Astrocyte (in vitro differentiated cells and primary cell): ENCODE results near the gene ZFYVE1. TPM values are rescaled to one million over a fixed set of nuclear protein-coding genes. Genes with fewer than 3 reads are reported as not detected.
"Not testable (repeated sequence)": the region's sequence is repeated elsewhere in the genome, so short reads cannot be mapped to it uniquely, and the experiment has no call there.

Source experiments
- DNase-seq: peaks from one replicate; pipeline ENCODE4 v3.0.0-alpha.2; 2010; ENCODE audit warnings: low read depth
- FAIRE-seq: peaks from 2 replicates; lab custom pipeline; 2011; peaks lifted over from hg19 to GRCh38; lab: Jason Lieb, UNC
- H2AFZ ChIP-seq: 2 replicates; pipeline ENCODE4 v1.6.0; 2012; ENCODE audit warnings: low read depth, low read length, inconsistent platforms
- H3K27ac ChIP-seq: 2 replicates; pipeline ENCODE4 v1.5.1; 2011; ENCODE audit warnings: low read depth, low read length, inconsistent platforms
- H3K27me3 ChIP-seq: 2 replicates; pipeline ENCODE4 v1.6.0; 2011; ENCODE audit warnings: low read length, inconsistent platforms; ENCODE audit not compliant: insufficient read depth
- H3K36me3 ChIP-seq: 2 replicates; pipeline ENCODE4 v1.5.1; 2011; ENCODE audit warnings: low read length, inconsistent platforms; ENCODE audit not compliant: insufficient read depth
- H3K4me1 ChIP-seq: 2 replicates; pipeline ENCODE4 v1.5.1; 2011; ENCODE audit warnings: low read length, inconsistent platforms; ENCODE audit not compliant: insufficient read depth
- H3K4me2 ChIP-seq: 2 replicates; pipeline ENCODE4 v1.6.0; 2012; ENCODE audit warnings: low read length, inconsistent platforms
- H3K4me3 ChIP-seq: 2 replicates; pipeline ENCODE4 v1.5.1; 2011; ENCODE audit warnings: low read depth, mild to moderate bottlenecking, low read length, inconsistent platforms; ENCODE audit not compliant: insufficient read depth
- H3K79me2 ChIP-seq: 2 replicates; pipeline ENCODE4 v1.6.0; 2012; ENCODE audit warnings: mild to moderate bottlenecking, low read length, inconsistent platforms; ENCODE audit not compliant: insufficient read depth
- H3K9ac ChIP-seq: 2 replicates; pipeline ENCODE4 v1.6.0; 2012; ENCODE audit warnings: mild to moderate bottlenecking, low read length, inconsistent platforms
- H3K9me3 ChIP-seq: 2 replicates; pipeline ENCODE4 v1.5.1; 2012; ENCODE audit warnings: low read depth, mild to moderate bottlenecking, low read length, inconsistent platforms; ENCODE audit not compliant: insufficient read depth
- H4K20me1 ChIP-seq: 2 replicates; pipeline ENCODE4 v1.6.0; 2012; ENCODE audit warnings: low read length, inconsistent platforms; ENCODE audit not compliant: insufficient read depth
- H3K27ac Mint-ChIP-seq: one replicate; pipeline ENCODE4 v1.8.0; 2021; ENCODE audit warnings: mild to moderate bottlenecking, mixed read lengths; ENCODE audit not compliant: unreplicated experiment
- H3K27me3 Mint-ChIP-seq: one replicate; pipeline ENCODE4 v1.8.0; 2021; ENCODE audit warnings: low read depth, mixed read lengths; ENCODE audit not compliant: unreplicated experiment
- H3K36me3 Mint-ChIP-seq: one replicate; pipeline ENCODE4 v1.8.0; 2021; ENCODE audit warnings: low read depth, mixed read lengths; ENCODE audit not compliant: unreplicated experiment
- H3K4me1 Mint-ChIP-seq: one replicate; pipeline ENCODE4 v1.8.0; 2021; ENCODE audit warnings: low read depth, mixed read lengths; ENCODE audit not compliant: unreplicated experiment
- H3K4me3 Mint-ChIP-seq: one replicate; pipeline ENCODE4 v1.8.0; 2021; ENCODE audit warnings: mild to moderate bottlenecking, moderate library complexity, mixed read lengths; ENCODE audit not compliant: unreplicated experiment
- H3K9me3 Mint-ChIP-seq: one replicate; pipeline ENCODE4 v1.8.0; 2021; ENCODE audit warnings: mild to moderate bottlenecking, mixed read lengths; ENCODE audit not compliant: unreplicated experiment
- EZH2 ChIP-seq: IDR thresholded peaks from 2 replicates; pipeline ENCODE4 v1.6.1; 2012; ENCODE audit warnings: mild to moderate bottlenecking, low read length, inconsistent platforms; ENCODE audit not compliant: insufficient read depth
- total RNA-seq: library from RNA; stranded (reverse); gene quantifications from 2 replicates; pipeline ENCODE4 v1.2.1, GENCODE V29; 2021
- TF ChIP-seq, protein P1 (sequence below): IDR thresholded peaks from 2 replicates; pipeline ENCODE4 v1.5.1; 2011; ENCODE audit warnings: low read depth, mild to moderate bottlenecking, inconsistent platforms, low read length, moderate library complexity; ENCODE audit not compliant: insufficient read depth

ZFYVE1 gene
- total RNA-seq, 1 donor from 2014 or later, result 34.3 TPM

DNA sequence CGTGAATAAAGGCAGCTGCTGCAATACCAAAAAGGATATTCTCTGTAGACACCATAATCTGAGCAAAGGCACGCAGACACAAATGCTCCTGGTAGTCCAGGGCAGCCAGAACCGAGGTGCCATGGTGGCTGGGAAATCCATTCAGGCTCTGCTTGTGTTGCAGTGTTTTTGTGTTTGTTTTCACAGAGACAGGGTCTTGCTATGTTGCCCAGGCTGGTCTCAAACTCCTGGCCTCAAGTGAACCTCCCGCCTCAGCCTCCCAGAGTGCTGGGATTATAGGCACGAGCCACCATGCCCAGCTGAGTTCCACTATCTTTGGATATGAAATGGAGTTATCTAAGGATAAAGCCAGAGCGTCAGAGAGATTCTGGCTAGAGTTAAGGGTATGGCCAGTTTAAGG, 60.9 kb downstream of the ZFYVE1 start:
- Mint-ChIP-seq H3K4me3 (no peak overlapping the region), H3K9me3 (no peaks in the 10 kb centered on the region), H3K27me3 (no peaks in the 10 kb centered on the region), H3K36me3 (peaks cover 32% of the 10 kb centered on the region), H3K4me1 (peaks cover 9% of the 10 kb centered on the region), H3K27ac (no peak overlapping the region)
- FAIRE-seq (no peak), DNase-seq (no peak)
- Histone ChIP-seq H3K9me3 (no peaks in the 10 kb centered on the region), H3K27me3 (no peaks in the 10 kb centered on the region), H3K4me1 (peaks cover 3% of the 10 kb centered on the region), H3K27ac (no peak overlapping the region), H3K4me3 (no peak overlapping the region), H3K4me2 (no peak overlapping the region), H3K36me3 (peaks cover 4% of the 10 kb centered on the region), H4K20me1 (no peaks in the 10 kb centered on the region), H3K9ac (no peak overlapping the region), H3K79me2 (no peaks in the 10 kb centered on the region), H2AFZ (no peak overlapping the region)
- TF ChIP-seq EZH2, result no peak
- TF ChIP-seq, protein P1, sequence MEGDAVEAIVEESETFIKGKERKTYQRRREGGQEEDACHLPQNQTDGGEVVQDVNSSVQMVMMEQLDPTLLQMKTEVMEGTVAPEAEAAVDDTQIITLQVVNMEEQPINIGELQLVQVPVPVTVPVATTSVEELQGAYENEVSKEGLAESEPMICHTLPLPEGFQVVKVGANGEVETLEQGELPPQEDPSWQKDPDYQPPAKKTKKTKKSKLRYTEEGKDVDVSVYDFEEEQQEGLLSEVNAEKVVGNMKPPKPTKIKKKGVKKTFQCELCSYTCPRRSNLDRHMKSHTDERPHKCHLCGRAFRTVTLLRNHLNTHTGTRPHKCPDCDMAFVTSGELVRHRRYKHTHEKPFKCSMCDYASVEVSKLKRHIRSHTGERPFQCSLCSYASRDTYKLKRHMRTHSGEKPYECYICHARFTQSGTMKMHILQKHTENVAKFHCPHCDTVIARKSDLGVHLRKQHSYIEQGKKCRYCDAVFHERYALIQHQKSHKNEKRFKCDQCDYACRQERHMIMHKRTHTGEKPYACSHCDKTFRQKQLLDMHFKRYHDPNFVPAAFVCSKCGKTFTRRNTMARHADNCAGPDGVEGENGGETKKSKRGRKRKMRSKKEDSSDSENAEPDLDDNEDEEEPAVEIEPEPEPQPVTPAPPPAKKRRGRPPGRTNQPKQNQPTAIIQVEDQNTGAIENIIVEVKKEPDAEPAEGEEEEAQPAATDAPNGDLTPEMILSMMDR, result no peak

- H3K9me3 ChIP-seq, result no peaks in the 10 kb centered on the region
- H4K20me1 ChIP-seq, result no peaks in the 10 kb centered on the region
- H3K27ac Mint-ChIP-seq, result no peak overlapping the region
- no peak overlapping the region for H3K27ac ChIP-seq
- no peak overlapping the region for H3K9ac ChIP-seq
- peaks cover 35% of the 10 kb centered on the region for H3K36me3 Mint-ChIP-seq
- H3K4me1 Mint-ChIP-seq, result peaks cover 9% of the 10 kb centered on the region
- H3K27me3 ChIP-seq, result no peaks in the 10 kb centered on the region
- H3K4me1 ChIP-seq, result peaks cover 3% of the 10 kb centered on the region
- H3K4me3 ChIP-seq, result no peak overlapping the region
- H3K4me3 Mint-ChIP-seq, result no peak overlapping the region
- TF ChIP-seq, protein P1, result no peak
- no peak for TF ChIP-seq EZH2
- FAIRE-seq, result no peak
- H3K4me2 ChIP-seq, result no peak overlapping the region
- H2AFZ ChIP-seq, result no peak overlapping the region
- peaks cover 5% of the 10 kb centered on the region for H3K36me3 ChIP-seq
- H3K27me3 Mint-ChIP-seq, result no peaks in the 10 kb centered on the region
- H3K9me3 Mint-ChIP-seq, result no peaks in the 10 kb centered on the region
- H3K79me2 ChIP-seq, result no peaks in the 10 kb centered on the region
- peak; percentile 12 for DNase-seq
These were observed 61.7 kb downstream of the ZFYVE1 start for GRCh38 chr14:72965249-72965648.

- Histone ChIP-seq H3K36me3 (peaks cover 14% of the 10 kb centered on the region), H3K4me3 (no peak overlapping the region), H3K9me3 (no peaks in the 10 kb centered on the region), H3K27ac (no peak overlapping the region), H3K9ac (no peak overlapping the region), H3K4me2 (no peak overlapping the region), H3K4me1 (peaks cover 3% of the 10 kb centered on the region), H3K79me2 (no peaks in the 10 kb centered on the region), H2AFZ (no peak overlapping the region), H4K20me1 (no peaks in the 10 kb centered on the region), H3K27me3 (no peaks in the 10 kb centered on the region)
- H3K36me3 Mint-ChIP-seq, result peaks cover 34% of the 10 kb centered on the region
- H3K9me3 Mint-ChIP-seq, result no peaks in the 10 kb centered on the region
- DNase-seq (peak; percentile 92), FAIRE-seq (no peak)
- H3K4me1 Mint-ChIP-seq, result peaks cover 9% of the 10 kb centered on the region
- H3K4me3 Mint-ChIP-seq, result no peak overlapping the region
- TF ChIP-seq EZH2, result no peak
- TF ChIP-seq, protein P1, result no peak
- H3K27ac Mint-ChIP-seq, result no peak overlapping the region
- H3K27me3 Mint-ChIP-seq, result no peaks in the 10 kb centered on the region
These were observed 64.0 kb downstream of the ZFYVE1 start for GRCh38 chr14:72962829-72963312.

DNA sequence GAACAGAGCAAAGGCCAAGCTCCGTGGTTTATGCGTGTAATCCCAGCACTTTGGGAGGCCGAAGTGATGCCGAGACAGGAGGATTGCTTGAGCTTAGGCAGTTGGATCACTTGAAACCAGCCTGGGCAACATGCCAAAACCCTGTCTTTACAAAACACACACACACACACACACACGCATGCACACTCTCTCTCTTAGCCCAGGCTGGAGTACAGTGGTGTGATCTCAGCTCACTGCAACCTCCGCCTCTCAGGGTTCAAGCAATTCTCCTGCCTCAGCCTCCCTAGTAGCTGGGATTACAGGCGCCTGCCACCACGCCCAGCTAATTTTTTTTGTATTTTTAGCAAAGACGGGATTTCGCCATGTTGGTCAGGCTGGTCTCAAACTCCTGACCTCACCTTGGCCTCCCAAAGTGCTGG, 64.6 kb downstream of the ZFYVE1 start:
- not testable (repeated sequence) for H3K4me3 Mint-ChIP-seq, H3K27me3 ChIP-seq, H3K4me3 ChIP-seq, H3K27ac Mint-ChIP-seq, H3K9me3 ChIP-seq, H3K27me3 Mint-ChIP-seq, H4K20me1 ChIP-seq, H3K79me2 ChIP-seq, FAIRE-seq, H3K27ac ChIP-seq, H3K4me1 Mint-ChIP-seq, H3K9ac ChIP-seq, H2AFZ ChIP-seq, H3K9me3 Mint-ChIP-seq, H3K4me2 ChIP-seq, H3K4me1 ChIP-seq
- H3K36me3 Mint-ChIP-seq, result peaks cover 32% of the 10 kb centered on the region
- peak; percentile 66 for DNase-seq
- H3K36me3 ChIP-seq, result peaks cover 19% of the 10 kb centered on the region
